NCI-H2196 treated with DMSO at 0.1 percent for 48 hours (cell line): Measurements from ENCODE around the gene ARHGAP45.

Experiments used
- DNase-seq: peaks from one replicate; lab custom pipeline; 2025; ENCODE audit not compliant: unreplicated experiment; lab: John Stamatoyannopoulos, UW

Gene ARHGAP45

DNA sequence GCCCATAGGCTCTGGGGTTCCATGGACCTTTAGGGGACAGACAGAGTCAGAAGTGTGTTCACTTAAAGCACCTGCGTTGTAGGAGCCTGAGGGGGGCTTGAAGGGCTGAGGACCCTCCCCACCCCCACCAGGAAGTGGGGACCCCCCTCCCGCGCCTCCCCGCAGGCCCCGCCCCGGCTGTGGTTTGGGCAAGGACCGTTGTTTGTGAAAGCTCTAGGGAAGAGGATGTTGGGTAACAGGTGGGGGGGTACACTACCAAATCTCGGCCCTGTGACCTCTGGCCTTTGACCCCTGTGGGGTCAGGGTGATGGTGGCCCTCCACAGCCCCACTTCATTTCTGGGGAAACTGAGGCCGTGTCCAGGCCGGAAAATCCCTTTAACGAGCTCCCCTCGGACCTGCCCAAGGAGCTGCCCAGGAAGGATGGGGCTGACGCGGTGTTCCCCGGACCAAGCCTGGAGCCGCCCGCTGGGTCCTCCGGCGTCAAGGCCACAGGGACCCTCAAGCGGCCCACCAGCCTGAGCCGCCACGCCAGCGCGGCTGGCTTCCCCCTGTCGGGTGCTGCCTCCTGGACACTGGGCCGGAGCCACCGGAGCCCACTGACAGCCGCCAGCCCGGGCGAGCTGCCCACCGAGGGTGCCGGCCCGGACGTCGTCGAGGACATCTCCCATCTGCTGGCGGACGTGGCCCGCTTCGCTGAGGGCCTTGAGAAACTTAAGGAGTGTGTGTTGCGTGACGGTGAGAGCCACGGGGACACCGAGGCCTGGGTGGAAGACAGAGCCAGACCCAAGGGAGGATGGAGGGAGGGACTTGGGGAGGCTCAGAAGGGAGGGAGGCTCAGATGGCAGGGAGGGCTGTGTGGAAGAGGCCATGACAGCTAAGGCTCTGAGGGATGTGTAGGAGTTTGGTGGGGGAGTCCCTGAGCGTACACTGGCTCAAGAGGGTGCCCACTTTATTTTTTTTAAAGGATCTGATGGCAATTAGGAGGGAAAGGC is 1.3 kb downstream of the ARHGAP45 start:
- DNase-seq = no peak

- DNase-seq = no peak
These were observed 2.2 kb downstream of the ARHGAP45 start for GRCh38 chr19:1069009-1069779.

DNA sequence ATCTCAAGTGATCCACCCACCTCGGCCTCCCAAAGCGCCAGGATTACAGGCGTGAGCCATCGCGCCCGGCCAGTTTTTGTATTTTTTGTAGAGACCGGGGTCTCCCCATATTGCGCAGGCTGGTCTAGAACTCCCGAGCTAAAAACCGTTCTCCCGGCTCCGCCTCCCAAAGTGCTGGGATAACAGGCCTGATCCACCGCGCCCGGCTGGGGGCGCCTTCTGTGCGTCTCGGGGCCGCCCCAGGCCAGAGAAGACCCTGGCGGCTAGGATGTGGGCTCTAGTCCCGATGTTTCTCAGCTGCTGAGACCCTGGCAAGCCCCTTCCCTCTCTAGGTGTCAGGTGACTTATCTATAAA is 3.6 kb downstream of the ARHGAP45 start:
- no peak for DNase-seq

GRCh38 chr19:1070931-1071791 is 4.2 kb downstream of the ARHGAP45 start:
- DNase-seq = no peak

- DNase-seq = no peak
These were observed 5.5 kb downstream of the ARHGAP45 start for GRCh38 chr19:1072371-1073015.

DNA sequence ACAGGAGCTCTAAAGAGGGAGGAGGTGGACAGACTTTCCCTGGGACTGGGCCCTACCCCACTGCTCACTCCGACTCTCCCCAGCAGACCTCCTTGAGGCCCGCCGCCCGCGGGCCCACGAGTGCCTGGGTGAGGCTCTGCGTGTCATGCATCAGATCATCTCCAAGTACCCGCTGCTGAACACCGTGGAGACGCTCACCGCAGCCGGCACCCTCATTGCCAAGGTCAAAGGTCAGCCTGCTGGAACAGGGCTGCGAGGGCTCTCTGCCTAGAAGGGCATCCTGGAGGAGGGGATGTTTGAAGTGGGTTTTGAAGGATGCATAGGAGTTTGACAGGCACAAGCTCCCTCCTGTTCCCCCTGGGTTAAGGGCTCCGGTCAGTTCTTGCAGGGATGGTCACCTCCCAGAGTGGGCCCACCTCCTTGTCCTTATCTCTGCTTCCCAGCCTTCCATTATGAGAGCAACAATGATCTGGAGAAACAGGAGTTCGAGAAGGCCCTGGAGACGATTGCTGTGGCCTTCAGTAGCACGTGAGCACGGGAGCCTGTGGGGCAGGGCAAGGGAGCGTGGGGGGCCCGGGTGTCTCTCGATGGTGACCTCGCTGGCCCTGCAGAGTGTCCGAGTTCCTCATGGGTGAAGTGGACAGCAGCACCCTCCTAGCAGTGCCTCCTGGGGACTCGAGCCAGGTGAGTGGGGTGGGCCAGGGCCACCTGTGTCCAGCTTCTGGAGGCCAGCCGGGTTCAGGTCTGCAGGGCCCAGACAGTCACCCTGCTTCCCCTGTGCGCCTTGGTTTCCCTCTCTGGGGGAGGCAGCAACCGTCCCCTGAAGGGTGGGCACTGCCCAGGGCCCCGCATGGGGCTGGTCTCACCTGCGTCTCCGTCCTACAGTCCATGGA is 6.3 kb downstream of the ARHGAP45 start:
- DNase-seq = no peak

GRCh38 chr19:1073956-1074517 is 7.1 kb downstream of the ARHGAP45 start:
- DNase-seq = no peak

DNA sequence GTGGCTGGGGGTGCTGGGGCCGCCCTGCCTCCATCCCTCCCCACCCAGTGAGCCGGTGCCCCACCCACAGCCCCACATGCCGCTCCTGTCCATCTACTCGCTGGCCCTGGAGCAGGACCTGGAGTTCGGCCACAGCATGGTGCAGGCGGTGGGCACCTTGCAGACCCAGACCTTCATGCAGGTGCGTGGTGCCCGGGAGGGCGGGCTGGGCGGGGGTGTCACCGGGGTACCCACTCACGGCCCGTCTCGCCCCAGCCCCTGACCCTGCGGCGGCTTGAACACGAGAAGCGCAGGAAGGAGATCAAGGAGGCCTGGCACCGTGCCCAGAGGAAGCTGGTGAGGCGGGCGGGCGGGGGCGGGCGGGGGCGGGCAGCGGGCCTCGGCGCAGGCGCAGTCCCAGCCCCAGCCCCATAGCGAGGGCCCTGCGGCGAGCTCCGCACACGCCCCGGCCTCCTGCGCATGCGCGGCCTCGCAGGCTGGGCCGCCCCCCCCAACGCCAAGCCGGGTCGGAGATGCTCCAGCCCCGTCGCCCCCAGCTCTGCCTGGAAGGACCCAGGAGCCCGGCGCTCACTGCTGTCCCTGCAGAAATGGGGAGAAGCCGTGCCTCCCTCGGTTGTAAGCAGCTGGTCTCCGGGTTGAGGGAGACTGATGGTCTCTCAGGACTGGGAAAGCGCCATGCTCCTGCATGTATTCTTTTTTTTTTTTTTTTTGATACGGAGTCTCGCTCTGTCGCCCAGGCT is 7.7 kb downstream of the ARHGAP45 start:
- DNase-seq = peak; percentile 90

DNA sequence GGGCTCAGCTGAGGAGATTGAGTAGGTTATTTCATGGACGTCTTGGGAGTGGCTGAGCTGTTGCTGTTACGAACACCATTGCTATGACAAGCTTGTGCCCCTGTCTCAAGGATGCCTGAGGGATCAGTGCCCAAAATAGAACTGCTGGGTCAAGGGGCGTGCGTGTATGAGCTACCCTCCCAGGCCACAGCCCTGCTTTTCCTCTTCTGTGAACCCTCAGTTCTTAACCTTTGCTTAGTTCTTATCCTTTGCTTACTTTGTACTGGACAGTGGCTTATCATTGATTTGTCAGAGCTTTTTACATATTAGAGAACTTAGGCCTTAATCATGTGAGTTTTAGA is 9.0 kb downstream of the ARHGAP45 start:
- no peak for DNase-seq

- DNase-seq = no peak
These were observed 10.0 kb downstream of the ARHGAP45 start for GRCh38 chr19:1076951-1077350.

DNA sequence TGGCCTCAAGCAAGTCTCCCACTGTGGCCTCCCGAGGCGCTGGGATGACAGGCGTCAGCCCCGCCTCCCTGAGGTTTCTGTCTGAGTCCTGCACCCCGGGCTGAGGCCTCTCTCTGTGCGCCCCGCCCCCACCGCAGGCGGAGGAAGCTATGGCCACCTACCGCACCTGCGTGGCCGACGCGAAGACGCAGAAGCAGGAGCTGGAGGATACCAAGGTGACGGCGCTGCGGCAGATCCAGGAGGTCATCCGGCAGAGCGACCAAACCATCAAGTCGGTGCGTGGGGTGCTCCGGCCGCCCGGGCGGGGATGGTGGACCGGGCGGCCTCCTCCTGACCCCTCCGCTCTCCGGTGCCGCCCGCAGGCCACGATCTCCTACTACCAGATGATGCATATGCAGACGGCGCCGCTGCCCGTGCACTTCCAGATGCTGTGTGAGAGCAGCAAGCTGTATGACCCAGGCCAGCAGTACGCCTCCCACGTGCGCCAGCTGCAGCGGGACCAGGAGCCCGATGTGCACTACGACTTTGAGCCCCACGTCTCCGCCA is 12.7 kb downstream of the ARHGAP45 start:
- DNase-seq = no peak

- no peak for DNase-seq
These were observed 13.6 kb downstream of the ARHGAP45 start for GRCh38 chr19:1080360-1081161.

DNA sequence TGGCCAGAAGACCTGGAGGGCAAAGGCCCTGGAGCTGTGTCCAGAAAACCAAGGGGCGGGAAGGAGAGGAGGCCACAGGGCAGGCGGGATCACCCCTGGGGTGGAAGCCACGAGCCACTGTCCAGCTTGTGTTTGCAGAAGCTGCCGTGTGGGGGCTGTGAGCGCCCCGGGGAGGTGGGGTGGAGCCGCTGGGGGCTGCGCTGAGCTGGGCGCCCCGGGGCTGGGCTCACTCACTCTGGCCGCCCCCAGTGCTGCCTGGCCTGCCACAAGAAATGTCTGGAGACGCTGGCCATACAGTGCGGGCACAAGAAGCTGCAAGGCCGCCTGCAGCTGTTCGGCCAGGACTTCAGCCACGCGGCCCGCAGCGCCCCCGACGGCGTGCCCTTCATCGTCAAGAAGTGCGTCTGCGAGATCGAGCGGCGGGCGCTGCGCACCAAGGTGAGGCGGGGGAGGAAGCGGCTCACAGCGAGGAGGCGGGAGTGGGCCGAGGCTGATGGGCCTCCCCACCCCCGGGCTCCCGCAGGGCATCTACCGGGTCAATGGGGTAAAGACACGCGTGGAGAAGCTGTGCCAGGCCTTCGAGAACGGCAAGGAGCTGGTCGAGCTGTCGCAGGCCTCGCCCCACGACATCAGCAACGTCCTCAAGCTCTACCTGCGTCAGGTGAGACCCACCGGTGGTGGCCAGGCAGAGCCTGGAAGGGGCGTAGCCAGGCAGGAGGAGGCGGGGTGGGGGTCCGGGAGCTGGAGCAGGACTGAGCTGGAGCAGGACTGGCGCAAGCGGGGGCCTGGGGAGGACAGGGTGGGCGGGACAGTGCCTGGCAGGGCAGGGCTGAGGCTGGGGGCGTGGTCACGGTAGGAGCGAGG is 14.6 kb downstream of the ARHGAP45 start:
- DNase-seq = no peak

DNA sequence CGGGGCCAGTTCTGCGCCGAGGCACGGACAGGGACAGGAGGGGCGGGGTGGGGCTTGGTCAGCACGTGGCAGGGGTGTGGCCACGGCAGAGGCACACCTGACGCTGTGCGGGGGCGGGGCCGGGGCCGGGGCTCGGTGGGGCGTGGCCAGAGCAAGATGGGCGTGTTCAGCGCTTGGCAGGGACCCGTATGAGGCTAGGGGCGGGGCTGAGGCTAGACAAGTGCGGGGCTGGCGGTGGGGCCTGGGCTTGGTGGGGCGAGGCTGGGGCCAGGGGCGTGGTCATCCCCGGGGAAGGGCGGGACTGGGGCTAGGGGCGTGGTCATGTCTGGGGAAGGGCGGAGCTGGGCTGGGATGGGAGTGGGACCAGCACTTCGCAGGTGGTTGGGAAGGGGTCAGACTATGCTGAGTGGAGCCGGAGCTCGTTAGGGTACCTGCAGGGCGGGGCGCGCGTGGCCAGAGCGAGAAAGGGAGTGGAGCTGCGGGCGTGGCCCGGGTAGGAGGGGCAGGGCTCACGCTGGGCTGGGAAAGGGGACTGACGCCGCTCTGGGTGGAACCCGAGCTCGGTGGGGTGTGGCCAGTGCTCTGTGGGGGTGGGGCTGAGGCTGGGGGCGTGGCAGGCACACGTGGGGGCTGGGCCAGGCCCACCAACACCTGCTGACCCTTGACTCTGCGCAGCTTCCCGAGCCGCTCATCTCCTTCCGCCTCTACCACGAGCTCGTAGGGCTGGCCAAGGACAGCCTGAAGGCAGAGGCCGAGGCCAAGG is 15.4 kb downstream of the ARHGAP45 start:
- DNase-seq = peak; percentile 96

- no peak for DNase-seq
These were observed 16.2 kb downstream of the ARHGAP45 start for GRCh38 chr19:1082928-1083816.
